ENCODE results near the gene NAB2.

The NAB2 gene

DNA sequence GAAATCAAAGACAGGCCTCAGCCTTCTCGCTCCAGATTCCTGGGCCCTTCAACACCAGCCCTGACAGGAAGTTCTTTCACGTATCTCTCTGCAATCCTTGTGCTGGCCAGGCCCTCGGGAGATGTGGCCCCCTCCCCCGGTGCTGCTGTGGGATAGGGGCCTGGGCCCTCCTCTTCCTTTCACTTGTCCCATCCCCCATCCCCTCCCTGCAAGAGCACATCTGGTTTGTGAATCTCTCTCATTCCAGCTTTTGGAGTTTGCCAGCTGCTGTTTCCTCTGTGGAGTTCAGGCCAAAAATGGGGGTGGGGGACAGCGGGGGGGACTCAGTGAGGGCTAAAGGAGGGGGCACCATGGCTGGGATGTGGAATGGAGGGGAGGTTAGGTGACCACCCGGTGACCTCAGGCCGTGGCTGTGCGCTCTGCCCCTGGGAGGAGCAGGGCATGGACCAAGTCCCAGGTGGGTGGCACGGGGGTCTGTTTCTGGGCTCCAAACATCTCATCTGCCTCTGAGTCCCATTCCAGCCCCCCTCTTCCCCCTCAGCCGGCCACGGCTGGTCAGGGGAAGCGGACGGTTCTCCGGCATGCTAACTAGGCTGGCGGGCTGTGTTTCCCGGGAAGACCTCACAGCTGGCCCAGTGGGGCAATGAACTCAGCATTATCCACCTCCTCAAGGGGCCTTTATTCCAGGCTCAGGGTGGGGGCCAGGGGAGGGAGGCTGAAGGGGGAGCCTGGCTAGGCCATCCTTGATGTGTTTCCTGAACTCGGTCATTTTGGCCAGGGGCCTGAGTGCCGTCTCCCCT is 46.8 kb downstream of the NAB2 start:
- no peak for DNase-seq

- no peak for DNase-seq
Measured at GRCh38 chr12:57138526-57139272, 49.8 kb downstream of the NAB2 start.

DNA sequence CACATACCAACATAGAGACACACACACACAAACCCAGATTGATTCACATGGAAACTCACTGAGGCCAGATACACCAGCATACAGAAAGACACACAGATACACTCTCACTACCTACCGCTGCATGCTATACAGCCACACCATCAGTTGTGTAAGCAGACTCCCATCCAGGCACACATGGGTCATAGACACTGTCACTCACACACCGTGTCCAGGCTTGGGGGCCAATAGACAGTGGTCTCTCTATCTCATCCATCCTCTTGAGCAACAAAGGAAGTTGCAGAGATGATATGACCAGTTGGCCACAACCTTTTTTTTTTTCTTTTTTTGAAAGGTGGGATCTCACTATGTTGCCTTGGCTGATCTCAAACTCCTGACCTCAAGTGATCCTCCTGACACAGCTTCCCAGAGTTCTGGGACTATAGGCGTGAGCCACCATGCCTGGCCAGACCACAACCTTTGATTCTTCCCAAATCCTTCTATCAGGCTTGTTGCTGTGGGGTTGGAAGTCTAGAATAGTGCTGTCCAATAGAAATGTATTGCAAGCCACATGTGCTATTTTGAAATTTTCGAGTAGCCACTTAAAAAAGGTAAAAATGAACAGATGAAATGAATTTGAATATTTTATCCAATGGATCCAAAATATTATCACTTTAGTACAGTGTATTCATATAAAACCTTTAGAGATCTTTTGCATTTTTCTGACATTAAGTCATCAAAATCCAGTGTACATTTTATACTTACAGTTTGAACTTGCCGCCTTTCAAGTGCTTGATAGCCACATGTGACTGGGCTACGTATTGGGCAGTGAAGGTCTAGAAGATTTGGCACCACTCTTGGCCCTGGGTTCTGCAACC is 51.1 kb downstream of the NAB2 start:
- DNase-seq = no peak

- DNase-seq = no peak
Measured at GRCh38 chr12:57141249-57141648, 52.3 kb downstream of the NAB2 start.

DNA sequence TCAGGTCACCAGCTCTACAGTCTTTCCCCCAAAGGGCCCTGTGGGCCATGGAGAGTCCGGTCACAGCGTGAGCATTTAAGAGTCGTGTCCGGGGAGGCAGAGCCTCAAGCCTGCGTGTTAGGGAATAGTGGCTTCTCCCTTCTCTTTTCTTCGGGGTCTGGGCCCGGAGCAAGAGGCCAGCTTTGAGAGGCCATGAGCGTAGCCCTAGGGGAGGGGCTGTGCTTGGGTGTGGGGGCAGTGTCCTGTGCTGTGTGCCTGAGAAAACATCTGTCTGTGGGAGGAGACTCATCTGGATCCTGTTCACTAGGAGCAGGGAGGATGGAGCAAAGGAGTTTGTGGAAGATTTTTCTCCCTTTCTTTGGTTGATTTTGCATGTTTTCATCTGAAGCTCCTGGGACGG is 53.2 kb downstream of the NAB2 start:
- no peak for DNase-seq

GRCh38 chr12:57142727-57143126 is 53.8 kb downstream of the NAB2 start:
- no peak for DNase-seq

GRCh38 chr12:57143454-57143853 is 54.5 kb downstream of the NAB2 start:
- no peak for DNase-seq
